DOHH2 (cell line): ENCODE data around the gene CACTIN.
A peak's percentile ranks its signal among the peaks of the same experiment; 100 is the strongest.

Experiments
- CTCF ChIP-seq: fragments of 200-600 bp; sonication (generic); IDR thresholded peaks from one replicate; pipeline ENCODE4 v1.5.1; 2014; ENCODE audit warnings: antibody characterized with exemption, mild to moderate bottlenecking, low read depth, low read length; ENCODE audit not compliant: poor library complexity, severe bottlenecking
- EZH2phosphoT487 ChIP-seq: fragments of 200-600 bp; sonication (generic); IDR thresholded peaks from 2 replicates; pipeline ENCODE4 v1.6.1; 2017; ENCODE audit warnings: borderline replicate concordance, mild to moderate bottlenecking, antibody characterized with exemption, low read length, moderate library complexity, mixed read lengths

- TF ChIP-seq CTCF: peak; percentile 11
- TF ChIP-seq EZH2phosphoT487: no peak
Measured at GRCh38 chr19:3672993-3673392, 46.4 kb upstream of the CACTIN start.
